Psoas muscle (tissue), 8 donors: ENCODE results near the gene UBAP2. TPM values are rescaled to one million over a fixed set of nuclear protein-coding genes. Genes with fewer than 3 reads are reported as not detected.
A peak's percentile ranks its signal among the peaks of the same experiment; 100 is the strongest.
"Not testable (repeated sequence)": the region's sequence is repeated elsewhere in the genome, so short reads cannot be mapped to it uniquely, and the experiment has no call there.

ENCODE experiments used
- ATAC-seq, 4 donors: fragments of 200-7000 bp; cut with Tn5 transposase; one replicate each; pipeline ENCODE4 v1.9.1; 2020; ENCODE audit warnings: moderate library complexity in 3 of 4, mild to moderate bottlenecking in 2 of 4
- DNase-seq, 2 donors: peaks; one replicate each; pipeline ENCODE4 v3.0.0-alpha.2; 2020
- H3K27ac ChIP-seq: fragments of 200-600 bp; one replicate; pipeline ENCODE4 v1.8.0; 2022
- H3K27me3 ChIP-seq, 3 donors: fragments of 200-600 bp in 1 of 3; one replicate each; pipeline versions ENCODE4 v1.6.1 to v1.8.0; 2013 to 2022; ENCODE audit warnings: low read length in 2 of 3, mild to moderate bottlenecking in 2 of 3, moderate library complexity in 1 of 3; ENCODE audit not compliant: insufficient read depth in 3 of 3
- H3K36me3 ChIP-seq, 2 donors: fragments of 200-600 bp in 1 of 2; one replicate each; pipeline versions ENCODE4 v1.6.1 to v1.8.0; 2013 to 2022; ENCODE audit warnings: low read depth in 1 of 2, mild to moderate bottlenecking in 1 of 2, moderate library complexity in 1 of 2; ENCODE audit not compliant: insufficient read depth in 1 of 2
- H3K4me1 ChIP-seq: fragments of 200-600 bp; one replicate; pipeline ENCODE4 v1.8.0; 2022
- H3K4me3 ChIP-seq: fragments of 200-600 bp; one replicate; pipeline ENCODE4 v1.8.0; 2022; ENCODE audit warnings: mild to moderate bottlenecking
- H3K9me3 ChIP-seq: fragments of 200-600 bp; one replicate; pipeline ENCODE4 v1.8.0; 2022
- WGBS, 3 donors: extraction: QIAGEN DNeasy Blood & Tissue Kit; methylation state at CpG; one replicate each; pipeline versions ENCODE4 v1.1.6 to v1.1.7; 2013; 5-methylcytosine and 5-hydroxymethylcytosine counted together
- intact Hi-C, 2 donors: fragments of 100-400 bp; cut with DNase I; formaldehyde crosslinking; loops; one replicate each; pipeline versions ENCODE4 v1.11.0 to v1.14.2; 2022
- polyA plus RNA-seq, 3 donors: library from polyadenylated mRNA; stranded (reverse); fragments of 200-250 nt; gene quantifications; one replicate each; pipeline ENCODE4 v1.2.3, GENCODE V29; 2013
- total RNA-seq, 4 donors: library from RNA; stranded (reverse); fragmentation: NEBNext Ultra II Directional in 2 of 4; extraction: Animal tissue kit (Norgen Biotek cat#: 25700) in 2 of 4; gene quantifications; one replicate each; pipeline versions ENCODE4 v1.2.1 to v1.2.4, GENCODE V29; 2021 to 2023
- TF ChIP-seq, protein P1 (sequence below): fragments of 200-600 bp; IDR thresholded peaks from one replicate; pipeline ENCODE4 v1.8.0; 2022; ENCODE audit warnings: antibody characterized with exemption
- donor health status: healthy with polysubstance abuse.
- donor health status: DM: no; HTN: no; CAD: no; lungs with moderate emphysema.
- donor health status: Bipolar disorder and iron deficiency.
- donor health status: healthy.
- donor health status: DM: yes; HTN: yes; CAD: no.
- donor health status: DM: no; HTN: no; CAD: no.
- donor health status: DM: no; HTN: no; CAD: no.
- donor health status: DM: yes; HTN: yes; CAD: no.

Gene UBAP2
- total and polyA plus RNA-seq, 7 donors, result 14.4 to 46.3 (median 31.5) TPM

- H3K4me1 ChIP-seq, result peaks cover 47% of the 10 kb centered on the region
- WGBS, 3 donors, result 61 to 64% (median 61%) methylated on average over 11 of the region's 11 CpGs
- DNase-seq (no peak), ATAC-seq (peak; percentile 83 to 89 (median 88))
- H3K36me3 ChIP-seq, result peaks cover 0 to 4% of the 10 kb centered on the region in 2 donors
- H3K27me3 ChIP-seq, result no peaks in the 10 kb centered on the region
- no peak overlapping the region for H3K4me3 ChIP-seq
- intact Hi-C loops, result no loop called here
- H3K9me3 ChIP-seq, result no peaks in the 10 kb centered on the region
- H3K27ac ChIP-seq, result peak overlapping the region; percentile 76
- TF ChIP-seq, protein P1, sequence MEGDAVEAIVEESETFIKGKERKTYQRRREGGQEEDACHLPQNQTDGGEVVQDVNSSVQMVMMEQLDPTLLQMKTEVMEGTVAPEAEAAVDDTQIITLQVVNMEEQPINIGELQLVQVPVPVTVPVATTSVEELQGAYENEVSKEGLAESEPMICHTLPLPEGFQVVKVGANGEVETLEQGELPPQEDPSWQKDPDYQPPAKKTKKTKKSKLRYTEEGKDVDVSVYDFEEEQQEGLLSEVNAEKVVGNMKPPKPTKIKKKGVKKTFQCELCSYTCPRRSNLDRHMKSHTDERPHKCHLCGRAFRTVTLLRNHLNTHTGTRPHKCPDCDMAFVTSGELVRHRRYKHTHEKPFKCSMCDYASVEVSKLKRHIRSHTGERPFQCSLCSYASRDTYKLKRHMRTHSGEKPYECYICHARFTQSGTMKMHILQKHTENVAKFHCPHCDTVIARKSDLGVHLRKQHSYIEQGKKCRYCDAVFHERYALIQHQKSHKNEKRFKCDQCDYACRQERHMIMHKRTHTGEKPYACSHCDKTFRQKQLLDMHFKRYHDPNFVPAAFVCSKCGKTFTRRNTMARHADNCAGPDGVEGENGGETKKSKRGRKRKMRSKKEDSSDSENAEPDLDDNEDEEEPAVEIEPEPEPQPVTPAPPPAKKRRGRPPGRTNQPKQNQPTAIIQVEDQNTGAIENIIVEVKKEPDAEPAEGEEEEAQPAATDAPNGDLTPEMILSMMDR, result no peak
These were observed 20.7 kb downstream of the UBAP2 start for GRCh38 chr9:34027845-34028574.

DNA sequence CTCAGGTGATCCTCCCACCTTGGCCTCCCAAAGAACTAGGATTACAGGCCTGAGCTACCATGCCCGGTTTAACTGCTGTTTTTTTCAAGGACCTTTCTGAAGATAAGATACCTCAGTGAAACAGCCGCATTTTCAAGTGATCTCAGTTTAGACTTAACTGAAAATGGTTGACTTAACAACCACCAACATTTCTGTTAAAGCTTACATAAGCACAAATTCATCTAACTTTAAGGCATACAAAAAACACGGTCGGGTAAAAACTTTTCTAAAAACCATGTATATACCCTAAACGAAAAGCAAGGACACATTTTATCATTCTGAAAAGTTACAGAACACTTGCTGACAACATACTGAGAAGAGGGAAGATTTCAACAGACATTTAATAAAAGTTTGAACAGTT lies 22.9 kb downstream of the UBAP2 start:
- WGBS, 3 donors, result 84 to 89% (median 86%) methylated on average over 5 of the region's 5 CpGs
- Histone ChIP-seq H3K9me3 (no peaks in the 10 kb centered on the region), H3K4me3 (no peak overlapping the region), H3K27ac (peak overlapping the region; percentile 76), H3K4me1 (peaks cover 53% of the 10 kb centered on the region), H3K27me3 (no peaks in the 10 kb centered on the region), H3K36me3 (peaks cover 0 to 4% of the 10 kb centered on the region in 2 donors)
- ATAC-seq (no peak), DNase-seq (no peak)
- TF ChIP-seq, protein P1, result no peak
- intact Hi-C loops, result no loop called here

DNA sequence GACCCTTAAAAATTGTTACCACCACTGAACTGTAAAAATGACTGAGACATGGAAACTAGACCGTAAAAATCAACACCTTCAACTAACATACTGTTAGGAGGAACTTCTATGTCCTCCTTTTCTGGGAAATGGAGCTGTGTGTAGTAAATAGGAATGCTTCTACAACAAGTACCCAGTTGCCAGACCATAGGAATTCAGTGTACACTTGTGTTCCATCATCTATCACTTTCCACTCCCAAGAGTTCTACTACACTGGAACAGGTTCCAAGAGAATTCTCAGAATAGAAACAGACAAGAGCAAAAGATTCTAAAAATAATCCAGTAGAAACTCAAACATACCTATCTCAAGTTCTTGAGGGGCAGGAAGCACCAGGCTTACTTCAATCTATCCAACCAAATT lies 23.6 kb downstream of the UBAP2 start:
- Histone ChIP-seq H3K4me1 (peaks cover 53% of the 10 kb centered on the region), H3K36me3 (peaks cover 0 to 4% of the 10 kb centered on the region in 2 donors), H3K9me3 (no peaks in the 10 kb centered on the region), H3K4me3 (no peak overlapping the region), H3K27ac (peak overlapping the region; percentile 76), H3K27me3 (no peaks in the 10 kb centered on the region)
- TF ChIP-seq, protein P1, result no peak
- DNase-seq (no peak), ATAC-seq (peak; percentile 77 to 85 (median 84))
- 41 to 47% (median 42%) methylated on average over 1 of the region's 1 CpG for WGBS, 3 donors
- intact Hi-C loops, result no loop called here

GRCh38 chr9:34024476-34024875 lies 24.2 kb downstream of the UBAP2 start:
- 90 to 94% (median 90%) methylated on average over 9 of the region's 9 CpGs for WGBS, 3 donors
- not testable (repeated sequence) for DNase-seq, ATAC-seq, H3K27me3 ChIP-seq, H3K4me3 ChIP-seq, H3K36me3 ChIP-seq, H3K9me3 ChIP-seq
- Histone ChIP-seq H3K27ac (peak overlapping the region; percentile 76), H3K4me1 (peaks cover 53% of the 10 kb centered on the region)
- intact Hi-C loops, result loop anchor here in 1 of 2 donors (5.0 kb wide), 1 partner anchor 48 kb away; no protein-coding TSS in a partner anchor

- TF ChIP-seq, protein P1, result no peak
- no peak for ATAC-seq
- Histone ChIP-seq H3K9me3 (no peaks in the 10 kb centered on the region), H3K4me3 (no peak overlapping the region), H3K36me3 (peaks cover 2 to 53% of the 10 kb centered on the region in 2 donors), H3K4me1 (no peaks in the 10 kb centered on the region), H3K27me3 (no peaks in the 10 kb centered on the region), H3K27ac (no peak overlapping the region)
- 69 to 90% methylated on average over 2 to 3 of the region's 4 CpGs; no CpG with 5 or more reads in 1 of the 3 donors for WGBS, 3 donors
- intact Hi-C loops, result no loop called here
- DNase-seq, result no peak
These were observed 32.5 kb downstream of the UBAP2 start for GRCh38 chr9:34016149-34016548.
